GM15510 (cell line): Measurements from ENCODE around the gene FKBP11.
A peak's percentile ranks its signal among the peaks of the same experiment; 100 is the strongest.

ENCODE experiments used
- POLR2A ChIP-seq: IDR thresholded peaks from 3 replicates; pipeline ENCODE4 v1.6.1; 2011; ENCODE audit warnings: borderline replicate concordance; ENCODE audit not compliant: insufficient read length; ENCODE audit errors: extremely low read depth

Gene FKBP11

DNA sequence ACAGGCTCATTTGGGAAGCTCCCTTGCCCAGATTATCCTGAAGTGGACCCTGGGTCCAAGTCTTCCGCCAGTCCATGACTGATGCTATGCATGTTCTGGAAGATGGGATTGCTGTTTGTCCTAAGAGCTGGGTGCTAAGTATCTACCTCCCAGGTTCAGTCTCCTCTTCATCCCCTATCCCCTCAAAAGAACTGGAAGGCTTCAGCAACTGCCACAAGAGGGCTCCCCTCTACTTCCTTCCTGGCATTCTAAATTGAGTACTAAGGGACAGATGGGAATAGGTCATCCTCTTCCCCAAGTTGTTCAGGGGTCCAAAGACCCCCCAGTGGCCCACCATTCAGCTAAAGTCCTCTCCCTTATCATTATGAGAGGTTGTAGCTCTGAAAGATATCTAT is 9.0 kb upstream of the FKBP11 start:
- no peak for TF ChIP-seq POLR2A

DNA sequence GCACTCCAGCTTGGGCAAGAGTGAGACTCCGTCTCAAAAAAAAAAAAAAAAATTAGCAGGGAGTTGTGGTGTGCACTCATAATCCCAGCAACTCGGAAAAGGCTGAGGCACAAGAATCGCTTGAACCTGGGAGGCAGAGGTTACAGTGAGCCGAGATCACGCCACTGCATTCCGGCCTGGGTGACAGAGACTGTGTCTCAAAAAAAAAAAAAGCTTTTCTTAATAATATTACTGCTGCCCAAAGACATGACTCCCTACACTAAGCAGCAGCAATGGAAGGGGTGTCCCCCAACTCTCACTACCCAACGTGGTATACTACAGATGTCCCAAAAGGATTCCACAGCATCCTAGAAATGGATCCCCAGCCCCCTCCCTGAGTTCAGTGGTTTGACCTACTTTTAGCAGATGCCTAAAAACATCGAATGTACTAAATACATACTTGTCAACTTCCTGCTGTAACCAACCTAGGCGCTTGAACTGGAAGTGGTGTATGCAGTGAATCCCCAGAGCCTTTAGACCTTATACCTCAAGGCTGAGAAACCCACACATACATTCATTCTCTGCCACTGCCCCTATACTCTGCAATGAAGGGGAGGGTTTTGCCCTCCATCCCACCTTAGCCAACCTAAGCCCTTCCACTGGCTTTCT is 8.5 kb upstream of the FKBP11 start:
- no peak for TF ChIP-seq POLR2A

DNA sequence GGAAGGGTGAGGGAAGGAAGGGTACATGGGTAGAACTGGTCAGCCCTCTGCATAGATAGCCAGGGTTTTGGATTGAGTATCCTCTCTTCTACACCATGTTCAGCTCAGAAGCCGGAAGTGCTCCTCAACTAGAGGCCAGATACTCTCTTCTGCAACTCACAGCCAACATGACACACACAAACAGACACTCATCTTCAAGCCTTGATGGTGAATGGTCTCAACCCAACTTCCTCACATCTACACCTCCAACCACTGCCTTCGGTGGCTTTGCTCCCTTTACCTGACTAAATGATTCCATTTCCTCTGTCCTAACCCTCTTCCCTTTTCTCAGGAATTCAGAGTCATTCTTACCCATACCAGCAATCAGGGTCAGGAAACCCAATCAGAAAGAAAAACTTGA is 7.6 kb upstream of the FKBP11 start:
- no peak for TF ChIP-seq POLR2A

DNA sequence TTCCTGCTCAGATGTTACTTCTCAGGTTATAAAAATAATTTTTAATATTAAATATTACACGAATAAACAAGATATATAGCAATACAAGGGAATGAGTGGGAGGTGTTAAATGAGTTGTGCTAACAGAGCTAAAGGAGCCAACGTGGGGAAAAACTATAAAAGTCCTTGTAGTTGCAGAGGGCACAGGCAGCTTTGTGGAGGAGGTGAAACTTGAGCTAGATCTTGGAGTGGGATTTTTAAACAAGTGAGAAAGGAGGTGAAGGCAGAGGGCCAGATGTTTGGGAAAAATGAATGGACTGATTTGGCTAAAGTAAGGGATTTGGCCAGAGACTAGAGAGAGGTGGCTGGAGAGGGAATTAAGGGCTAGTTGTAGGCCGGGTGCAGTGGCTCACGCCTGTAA is 5.2 kb upstream of the FKBP11 start:
- TF ChIP-seq POLR2A, result no peak

DNA sequence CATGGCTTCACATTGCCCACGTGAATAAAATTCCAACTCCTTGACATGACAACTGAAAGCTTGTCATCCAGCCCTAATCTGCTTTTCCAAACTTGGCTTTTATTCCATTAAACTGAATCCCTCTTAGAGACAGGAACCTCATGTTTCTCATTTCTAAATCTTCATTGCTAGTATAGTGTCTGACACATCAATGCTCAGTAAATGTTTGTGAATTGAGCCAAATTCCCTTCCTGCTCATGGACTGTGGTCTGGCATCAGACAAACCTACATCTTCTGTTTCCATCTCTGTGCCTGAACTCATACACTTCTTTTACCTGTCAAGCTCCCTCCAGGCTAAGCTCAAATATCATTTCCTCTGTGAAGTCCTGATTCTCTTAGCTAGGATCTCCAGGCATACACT is 4.3 kb upstream of the FKBP11 start:
- TF ChIP-seq POLR2A, result no peak

DNA sequence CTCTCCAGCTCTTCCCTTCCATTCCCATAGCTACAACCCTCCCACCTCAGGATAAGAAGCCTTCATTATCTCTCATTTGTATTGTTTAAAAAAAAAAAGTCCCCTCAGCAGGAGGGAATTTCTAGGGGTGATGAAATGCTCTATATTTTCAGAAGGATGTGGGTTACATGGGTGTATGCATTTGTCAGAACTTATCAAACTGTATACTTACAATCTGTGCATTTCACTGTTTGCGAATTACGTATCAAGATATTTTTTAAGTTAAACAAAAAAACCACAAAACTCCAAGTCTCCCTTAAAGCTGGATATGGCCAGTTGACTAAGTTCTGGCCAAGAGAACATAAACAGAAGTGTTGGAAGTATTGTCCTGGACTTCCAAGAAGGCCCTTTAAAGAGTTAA is 2.0 kb upstream of the FKBP11 start:
- no peak for TF ChIP-seq POLR2A

DNA sequence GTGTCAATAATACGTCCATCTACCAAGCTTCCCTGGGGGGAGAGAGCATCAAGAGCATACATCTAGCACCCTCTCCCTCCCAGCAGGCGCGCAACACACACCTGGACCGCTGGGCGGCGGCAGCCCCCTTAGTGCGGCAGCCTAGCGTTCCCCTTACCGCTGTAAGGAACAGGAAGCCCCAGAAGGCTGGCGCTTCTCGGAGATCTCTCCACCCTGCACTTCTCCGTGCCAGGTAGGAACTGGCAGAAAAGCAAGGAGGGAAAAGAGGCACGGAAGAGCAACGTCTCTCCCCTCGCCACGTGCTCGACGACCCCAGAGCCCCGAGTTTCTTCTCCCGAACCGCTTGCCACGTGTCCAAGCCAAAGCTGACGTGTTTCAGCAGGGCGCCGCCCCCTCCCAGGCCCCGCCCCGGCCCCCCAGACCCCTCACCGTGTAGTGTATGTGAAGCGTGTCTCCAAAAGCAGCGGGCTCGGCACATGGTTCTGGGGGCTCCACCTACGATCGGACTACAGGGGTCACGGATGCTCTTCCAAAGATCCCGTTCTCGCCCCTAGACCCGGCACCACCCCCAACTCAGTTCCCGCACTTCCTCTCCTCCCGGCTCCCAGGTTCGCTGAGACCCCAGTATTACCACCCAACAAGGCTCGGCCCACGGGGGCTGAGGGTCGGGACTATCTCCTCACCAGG is 532 bp downstream of the FKBP11 start:
- peak; percentile 10 for TF ChIP-seq POLR2A

DNA sequence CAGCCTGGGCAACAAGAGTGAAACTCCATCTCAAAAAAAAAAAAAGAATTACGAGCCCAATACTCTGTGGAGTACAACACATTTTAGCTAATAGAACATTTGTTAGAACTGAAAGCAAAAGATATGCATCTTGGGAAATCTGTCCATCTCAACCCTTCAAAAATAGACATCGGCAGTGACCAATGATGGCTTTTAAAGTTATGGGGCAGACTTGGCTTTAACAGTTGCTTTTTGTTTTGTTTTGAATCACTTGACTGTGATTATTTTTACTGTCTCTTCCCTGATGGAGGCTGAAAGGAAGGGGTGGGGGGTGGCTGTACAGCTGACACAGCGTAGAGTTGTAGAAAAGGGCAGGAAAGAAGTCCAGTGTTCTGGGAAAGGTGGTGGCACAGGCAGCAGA is 2.2 kb downstream of the FKBP11 start:
- TF ChIP-seq POLR2A, result no peak

DNA sequence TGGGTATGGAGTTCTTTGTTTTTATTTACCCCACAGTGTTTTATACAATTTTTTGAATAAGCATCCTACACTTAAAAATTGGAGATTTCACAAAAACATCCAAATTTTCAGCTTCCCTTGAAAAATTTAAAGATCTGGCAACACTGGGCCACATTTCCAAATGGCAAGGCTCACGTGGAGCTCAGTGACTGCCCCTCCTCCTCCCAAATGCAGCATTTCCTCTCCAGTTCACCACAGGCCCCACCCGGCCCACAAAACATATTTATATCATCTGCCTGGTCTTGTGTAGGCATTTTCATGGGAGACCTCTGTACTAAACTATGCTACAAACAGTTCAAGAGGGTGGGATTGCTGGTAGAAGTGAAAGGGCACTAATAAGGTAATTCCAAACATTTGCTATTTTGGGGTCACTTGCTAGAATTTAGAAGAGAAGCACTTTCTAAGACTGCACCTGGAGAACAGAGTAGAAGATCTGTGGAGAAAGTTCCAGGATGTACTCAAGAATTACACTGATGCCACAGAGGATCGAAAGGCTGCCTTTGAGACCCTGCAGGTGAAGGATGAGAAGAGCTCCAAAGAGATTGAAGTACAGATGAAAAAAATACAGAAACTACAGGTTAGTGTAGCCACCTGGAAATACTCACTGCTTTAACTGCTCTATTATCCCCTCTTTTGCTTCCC is 7.3 kb downstream of the FKBP11 start:
- no peak for TF ChIP-seq POLR2A

DNA sequence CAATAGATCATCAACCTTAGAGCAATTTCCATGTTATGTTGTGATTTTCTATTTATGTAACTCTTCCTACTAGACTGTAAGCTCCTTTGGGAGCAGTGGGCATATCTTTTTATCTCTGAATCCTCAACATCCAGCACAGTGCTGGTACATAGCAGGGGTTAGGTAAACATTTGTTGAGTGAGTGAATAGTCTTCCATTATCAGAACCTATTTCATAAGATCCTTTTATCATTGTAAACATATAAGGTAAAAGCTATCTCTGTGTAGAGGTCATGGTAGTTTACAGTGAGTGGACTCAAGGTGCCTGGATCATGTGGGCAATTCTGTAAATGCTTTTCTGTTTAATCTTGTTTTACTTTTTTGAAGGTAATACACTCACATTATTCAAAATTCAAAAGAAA is 15.1 kb downstream of the FKBP11 start:
- TF ChIP-seq POLR2A, result no peak

DNA sequence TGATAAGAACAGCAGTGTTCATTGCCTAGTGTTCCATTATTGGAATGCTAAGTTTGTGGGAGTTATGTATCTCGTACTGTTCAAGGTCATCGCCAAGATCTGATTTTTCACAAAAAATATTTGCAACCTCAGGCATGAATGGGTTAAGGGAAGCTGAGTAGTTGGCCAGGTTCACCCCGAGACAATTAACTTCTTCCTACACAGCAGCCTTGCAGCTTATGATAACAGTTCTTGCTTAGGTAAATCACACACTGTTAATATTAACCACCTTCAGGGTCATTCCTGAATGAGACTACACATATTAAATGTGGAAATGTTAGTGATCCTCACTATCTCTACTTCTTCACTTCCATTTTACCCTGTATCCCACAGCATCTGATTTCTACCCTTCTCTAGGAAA is 18.0 kb downstream of the FKBP11 start:
- TF ChIP-seq POLR2A, result no peak

DNA sequence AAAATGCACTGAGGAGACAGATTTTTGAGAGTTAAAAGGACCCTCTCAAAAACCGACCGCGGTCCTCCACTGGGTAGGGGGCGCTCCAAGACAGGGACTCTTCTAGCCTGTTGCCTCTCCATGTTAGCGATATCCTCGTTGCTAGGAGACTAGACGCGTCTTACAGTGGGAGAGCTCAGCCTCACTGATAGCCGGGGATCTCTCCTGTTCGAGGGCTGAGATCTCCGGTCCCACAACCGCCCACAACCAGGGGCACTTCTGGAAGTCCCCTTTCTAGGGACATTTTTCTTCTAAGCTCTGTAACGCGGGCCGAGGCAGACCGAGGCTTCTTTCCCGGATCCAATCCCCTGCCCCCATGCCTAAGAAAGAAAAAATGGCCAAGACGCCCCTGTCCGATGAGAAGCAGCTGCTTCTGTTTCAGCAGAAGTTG is 21.3 kb downstream of the FKBP11 start:
- TF ChIP-seq POLR2A, result no peak

DNA sequence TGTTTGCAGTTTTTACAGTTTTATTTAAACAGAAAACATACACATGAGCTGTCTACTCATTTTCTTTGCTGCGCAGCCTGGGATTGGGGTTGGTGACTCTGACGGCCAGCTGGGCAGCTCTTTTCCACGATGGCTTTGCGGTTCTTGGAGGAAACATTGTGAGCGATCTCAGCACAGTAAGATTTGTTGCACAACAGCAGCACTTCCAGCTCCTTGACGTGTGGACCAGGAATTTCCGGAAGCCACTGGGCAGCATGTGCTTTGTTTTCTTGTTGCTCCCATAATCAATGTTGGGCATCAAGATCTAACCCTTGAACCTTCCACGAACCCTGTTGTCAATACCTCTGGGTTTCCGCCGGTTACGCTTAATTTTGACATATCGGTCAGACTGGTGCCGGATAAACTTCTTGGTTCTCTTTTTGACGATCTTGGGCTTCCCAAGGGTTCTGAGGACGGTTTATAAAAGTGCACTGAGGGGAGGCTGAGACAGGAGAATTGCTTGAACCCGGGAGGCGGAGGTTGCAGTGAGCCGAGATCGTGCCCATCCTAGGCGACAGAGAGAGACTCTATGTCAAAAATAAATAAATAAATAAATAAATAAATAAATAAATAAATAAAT is 21.8 kb downstream of the FKBP11 start:
- TF ChIP-seq POLR2A, result no peak

DNA sequence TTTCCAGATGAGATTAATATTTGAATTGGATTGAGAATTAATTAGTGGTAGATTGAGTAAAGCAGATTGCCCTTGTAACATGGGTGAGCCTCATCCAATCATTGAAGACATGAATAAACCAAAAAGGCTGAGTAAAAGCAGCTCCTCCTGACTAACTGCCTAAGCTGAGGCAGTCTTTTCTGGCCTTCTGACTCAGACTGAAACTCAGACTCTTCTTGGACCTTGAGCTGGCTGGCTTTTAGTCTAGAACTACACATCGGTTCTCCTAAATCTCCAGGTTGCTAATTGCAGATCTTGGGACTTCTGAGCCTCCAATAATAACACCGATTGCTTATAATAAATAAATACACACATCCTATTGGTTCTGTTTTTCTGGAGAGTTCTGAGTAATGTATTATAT is 24.0 kb downstream of the FKBP11 start:
- no peak for TF ChIP-seq POLR2A

DNA sequence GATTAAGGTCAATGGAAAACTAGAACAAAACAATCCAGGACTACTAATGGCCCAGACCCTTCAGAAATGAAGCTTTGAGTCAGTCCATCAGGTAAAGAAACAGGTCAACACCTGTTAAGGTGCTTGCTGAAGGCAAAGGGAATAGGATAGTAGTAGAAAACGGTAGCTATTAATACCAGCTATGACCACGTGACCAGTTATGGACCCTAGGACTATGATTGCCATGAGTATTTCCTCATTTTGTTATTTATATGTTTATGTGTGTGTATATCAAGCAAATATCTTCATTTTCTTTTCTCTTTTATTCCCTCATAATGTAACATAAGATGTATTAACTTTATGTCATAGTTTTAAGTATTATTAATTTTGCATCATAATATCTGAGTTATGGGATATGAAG is 25.6 kb downstream of the FKBP11 start:
- TF ChIP-seq POLR2A, result no peak
